ENCODE results near the gene TC2N.
"Not testable (repeated sequence)": the region's sequence is repeated elsewhere in the genome, so short reads cannot be mapped to it uniquely, and the experiment has no call there.

The TC2N gene

GRCh38 chr14:91889477-91890211, 22.3 kb upstream of the TC2N start:
- DNase-seq (ENCODE audit: low read depth in 2 of 2), result no peak

DNA sequence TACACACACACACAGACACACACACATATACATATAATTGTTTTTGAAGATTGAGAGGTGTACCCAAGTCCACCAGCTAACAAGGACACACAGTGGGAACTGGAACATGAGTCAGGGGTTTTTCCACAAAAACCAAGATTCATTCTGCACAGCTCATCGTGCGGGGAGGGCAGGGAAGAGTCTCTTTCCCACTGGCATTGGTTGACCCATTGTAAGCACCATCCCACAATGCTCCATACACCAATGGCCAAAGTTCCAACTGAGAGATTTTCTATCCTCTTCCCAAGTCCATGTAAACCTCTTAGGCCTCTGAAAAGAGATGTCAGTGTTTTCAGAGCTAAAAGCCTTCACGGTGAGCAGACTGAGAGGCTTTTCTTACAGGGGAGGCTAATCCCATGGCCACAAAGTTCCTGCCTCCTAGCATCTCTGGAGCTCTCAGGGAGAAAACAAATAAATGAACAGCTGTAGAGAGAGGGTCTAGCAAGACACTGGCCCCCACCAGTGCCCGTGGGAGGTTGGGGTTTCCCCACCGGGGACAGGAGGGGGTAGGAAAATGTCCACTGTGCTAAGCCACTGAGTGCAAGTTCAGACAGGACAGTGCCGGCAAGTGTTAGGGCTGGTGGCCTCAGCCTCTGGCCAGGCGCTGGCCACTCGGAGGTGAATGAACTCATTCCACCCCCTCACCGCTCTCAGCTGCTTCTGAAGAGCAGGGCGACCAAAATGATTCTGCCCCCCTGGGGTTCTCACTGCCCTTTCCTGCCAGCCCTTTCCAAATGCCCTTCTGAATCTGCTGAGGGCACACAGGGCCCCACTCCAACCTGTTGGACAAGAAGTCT, 21.5 kb upstream of the TC2N start:
- no peak for DNase-seq (ENCODE audit: low read depth in 2 of 2)

GRCh38 chr14:91886961-91887360, 19.6 kb upstream of the TC2N start:
- no peak for DNase-seq (ENCODE audit: low read depth in 2 of 2)

- no peak for DNase-seq (ENCODE audit: low read depth in 2 of 2)
Observed at GRCh38 chr14:91885839-91886238, 18.5 kb upstream of the TC2N start.

- no peak for DNase-seq (ENCODE audit: low read depth in 2 of 2)
Observed at GRCh38 chr14:91885113-91885712, 17.9 kb upstream of the TC2N start.

DNA sequence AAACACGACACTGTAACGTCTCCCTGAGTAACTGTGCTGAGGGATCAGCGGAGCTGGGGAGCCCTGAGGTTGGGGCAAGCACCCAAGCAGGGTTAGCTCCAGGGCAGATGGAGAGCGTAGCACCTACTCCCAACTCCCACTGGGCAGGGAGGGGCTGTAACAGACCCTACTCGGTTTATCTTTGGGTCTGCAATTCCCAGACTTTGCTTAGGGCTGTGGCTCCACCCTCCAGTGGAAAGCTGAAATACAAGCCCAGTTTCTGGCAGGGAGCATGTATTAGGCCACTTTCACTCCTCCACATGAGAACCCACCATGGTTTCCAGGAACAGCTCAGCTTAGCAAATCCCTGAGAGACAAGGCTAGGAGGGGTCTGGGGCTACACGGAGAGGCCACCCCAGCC, 17.3 kb upstream of the TC2N start:
- DNase-seq (ENCODE audit: low read depth in 2 of 2), result no peak

GRCh38 chr14:91883753-91884152, 16.4 kb upstream of the TC2N start:
- DNase-seq (ENCODE audit: low read depth in 2 of 2), result no peak

GRCh38 chr14:91882776-91883175, 15.4 kb upstream of the TC2N start:
- DNase-seq (ENCODE audit: low read depth in 2 of 2), result no peak

DNA sequence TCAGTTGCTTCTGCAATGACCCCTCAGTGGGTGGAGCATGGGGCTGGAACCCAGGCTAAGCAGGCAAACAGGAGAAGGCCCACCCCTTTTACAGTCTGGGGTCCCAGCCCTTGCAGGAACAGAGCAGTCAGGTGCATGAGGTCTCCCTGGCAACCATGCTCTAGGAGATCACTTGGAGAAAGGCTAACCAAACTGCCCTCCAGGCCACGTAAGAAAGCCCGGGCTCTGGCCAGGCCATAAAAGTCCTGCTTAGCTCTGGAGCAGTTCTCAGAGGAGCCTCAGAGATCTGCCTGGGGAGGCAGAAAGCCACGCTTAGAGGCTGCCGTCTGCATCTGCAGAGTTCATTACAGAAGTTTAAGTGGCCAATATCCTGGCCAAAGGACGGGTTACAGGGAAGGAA, 15.0 kb upstream of the TC2N start:
- DNase-seq (ENCODE audit: low read depth in 2 of 2), result no peak

GRCh38 chr14:91879196-91879595, 11.9 kb upstream of the TC2N start:
- no peak for DNase-seq (ENCODE audit: low read depth in 2 of 2)

DNA sequence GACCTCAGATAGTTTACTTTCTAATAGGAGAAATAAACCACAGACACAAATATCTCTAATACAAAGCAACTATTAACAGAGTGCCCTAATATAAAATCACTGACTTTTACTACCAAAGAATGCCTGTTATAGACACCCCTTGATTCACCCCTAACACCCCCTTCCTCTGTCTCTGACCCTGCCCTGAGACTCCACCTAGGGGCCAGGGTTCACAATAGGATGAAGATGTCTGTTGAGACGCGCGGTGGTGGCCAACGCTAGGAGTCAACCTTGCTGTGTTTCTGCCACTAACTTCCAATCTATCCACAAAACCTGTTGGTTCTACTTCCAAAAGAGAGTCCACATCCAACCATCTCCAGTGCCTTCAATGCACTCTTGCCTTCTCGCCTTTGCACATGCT, 10.9 kb upstream of the TC2N start:
- DNase-seq (ENCODE audit: low read depth in 2 of 2), result no peak

DNA sequence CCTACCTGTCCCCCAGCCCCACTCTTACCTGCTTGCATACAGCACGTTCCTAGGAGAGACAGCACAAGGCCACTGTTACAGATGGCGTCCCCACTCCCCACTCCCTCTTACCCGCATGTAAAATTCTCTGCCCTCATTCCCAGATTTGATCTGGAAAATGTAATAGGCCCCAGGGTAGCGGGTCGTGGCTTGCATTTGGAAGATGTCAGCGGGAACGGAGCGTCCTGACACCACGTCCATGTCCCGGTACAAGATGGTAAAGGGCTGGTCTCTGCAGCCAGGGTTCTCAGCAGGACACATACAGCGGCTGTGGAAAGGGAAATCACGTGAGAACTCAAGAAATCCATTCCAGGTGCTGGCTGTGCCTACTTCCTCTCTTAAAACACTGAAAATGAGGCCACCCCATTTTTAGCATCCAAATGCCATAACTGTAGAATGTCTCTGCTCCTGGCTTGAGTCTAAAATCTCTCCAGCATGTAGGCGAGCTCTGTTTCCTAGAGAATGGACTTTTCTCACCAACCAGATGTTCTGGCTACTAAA, 10.1 kb upstream of the TC2N start:
- no peak for DNase-seq (ENCODE audit: low read depth in 2 of 2)

DNA sequence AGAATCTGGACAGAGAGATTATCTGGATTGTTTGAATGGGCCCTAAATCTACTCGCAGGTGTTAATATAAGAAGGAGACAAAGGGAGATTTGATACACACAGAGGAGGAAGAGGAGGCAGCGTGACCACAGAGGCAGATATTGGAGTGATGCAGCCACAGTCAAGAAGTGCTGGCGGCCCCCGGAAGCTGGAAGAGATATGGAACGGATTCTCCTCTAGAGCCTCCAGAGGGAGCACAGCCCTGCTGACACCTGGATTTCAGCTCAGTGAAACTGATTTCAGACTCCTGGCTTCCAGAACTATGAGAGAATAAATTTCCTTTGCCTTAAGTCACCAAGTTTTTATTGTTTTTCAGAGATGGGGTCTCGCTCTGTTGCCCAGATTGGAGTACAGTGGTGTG, 9.2 kb upstream of the TC2N start:
- no peak for DNase-seq (ENCODE audit: low read depth in 2 of 2)

DNA sequence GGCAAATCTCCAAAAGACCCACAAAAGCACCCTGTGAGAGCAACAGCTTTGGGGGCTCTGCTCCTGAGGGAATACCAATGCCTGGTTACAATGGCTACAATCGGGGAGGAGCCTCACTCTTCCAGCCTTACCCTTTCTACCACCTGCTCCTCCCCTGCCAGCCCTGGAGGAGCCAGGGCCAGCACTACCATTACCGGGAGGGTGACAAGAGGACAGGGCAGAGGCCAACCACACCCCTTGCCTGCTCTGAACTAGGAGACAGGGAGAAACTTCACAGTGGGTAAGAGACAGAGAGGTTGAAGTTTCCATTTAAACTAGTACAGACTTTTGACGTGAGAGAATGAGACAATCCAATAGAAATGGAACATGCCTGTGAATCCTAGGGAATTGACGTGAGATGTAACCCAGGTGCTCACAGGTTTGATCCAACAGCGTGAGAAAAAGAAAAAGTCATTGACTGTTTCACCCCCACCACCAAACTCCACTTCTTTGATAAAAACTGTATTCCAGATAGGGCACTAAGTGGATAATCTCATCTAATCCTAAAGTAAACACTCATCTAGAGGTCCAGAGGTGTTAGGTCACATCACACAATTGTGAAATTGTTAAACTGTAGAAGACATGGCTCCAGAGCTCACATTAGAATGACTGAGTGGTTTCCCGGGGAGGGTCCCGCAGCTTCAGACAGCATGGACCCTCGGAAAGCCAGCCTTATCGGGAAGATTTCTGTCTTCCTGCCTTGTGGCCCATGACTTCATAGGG, 8.4 kb upstream of the TC2N start:
- no peak for DNase-seq (ENCODE audit: low read depth in 2 of 2)

DNA sequence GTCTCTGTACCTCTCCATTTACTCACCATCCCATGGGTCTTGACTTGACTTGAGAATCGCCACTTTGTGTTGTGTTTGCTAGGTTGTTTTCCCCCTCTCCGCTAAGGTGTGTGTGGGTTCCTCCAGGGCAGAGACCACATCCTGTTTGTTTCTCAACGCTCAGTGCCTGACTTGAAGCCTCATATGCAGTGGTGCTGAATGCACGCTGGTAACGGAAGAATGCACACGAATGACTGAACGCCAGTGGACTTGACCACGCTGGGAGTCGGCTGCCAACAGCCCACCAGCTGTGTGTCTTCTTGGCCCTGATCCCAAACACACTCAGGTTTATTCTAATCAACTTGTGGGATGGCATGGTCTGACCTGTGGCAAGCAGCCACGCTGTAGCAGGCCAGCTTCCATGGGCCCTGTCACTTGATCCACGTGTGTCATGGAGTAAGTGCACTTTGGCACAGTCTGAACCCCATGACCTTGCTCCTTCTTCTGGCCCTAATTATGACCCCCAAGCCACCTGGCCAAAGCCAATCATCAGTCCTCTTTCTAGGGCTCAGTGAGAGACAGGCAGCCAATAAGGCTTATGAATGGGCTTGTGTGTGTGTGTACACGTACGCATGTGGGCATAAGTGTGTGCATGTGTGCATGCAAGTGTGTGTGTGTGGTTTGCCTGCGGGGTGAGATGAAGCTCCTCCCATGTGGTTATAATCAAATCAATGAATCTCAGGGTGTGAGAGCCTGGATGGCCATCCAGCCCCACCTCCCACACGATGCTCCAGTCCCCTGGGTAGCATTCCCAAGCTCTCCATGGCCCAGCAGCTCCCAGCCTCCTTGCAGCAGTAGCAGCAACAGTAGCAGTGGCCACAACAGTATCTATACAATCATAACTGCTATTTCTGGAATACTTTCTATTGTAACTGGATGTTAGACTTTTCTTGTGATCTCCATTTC, 6.4 kb upstream of the TC2N start:
- peak in 1 of 2 donors; percentile 43 for DNase-seq (ENCODE audit: low read depth in 2 of 2)

DNA sequence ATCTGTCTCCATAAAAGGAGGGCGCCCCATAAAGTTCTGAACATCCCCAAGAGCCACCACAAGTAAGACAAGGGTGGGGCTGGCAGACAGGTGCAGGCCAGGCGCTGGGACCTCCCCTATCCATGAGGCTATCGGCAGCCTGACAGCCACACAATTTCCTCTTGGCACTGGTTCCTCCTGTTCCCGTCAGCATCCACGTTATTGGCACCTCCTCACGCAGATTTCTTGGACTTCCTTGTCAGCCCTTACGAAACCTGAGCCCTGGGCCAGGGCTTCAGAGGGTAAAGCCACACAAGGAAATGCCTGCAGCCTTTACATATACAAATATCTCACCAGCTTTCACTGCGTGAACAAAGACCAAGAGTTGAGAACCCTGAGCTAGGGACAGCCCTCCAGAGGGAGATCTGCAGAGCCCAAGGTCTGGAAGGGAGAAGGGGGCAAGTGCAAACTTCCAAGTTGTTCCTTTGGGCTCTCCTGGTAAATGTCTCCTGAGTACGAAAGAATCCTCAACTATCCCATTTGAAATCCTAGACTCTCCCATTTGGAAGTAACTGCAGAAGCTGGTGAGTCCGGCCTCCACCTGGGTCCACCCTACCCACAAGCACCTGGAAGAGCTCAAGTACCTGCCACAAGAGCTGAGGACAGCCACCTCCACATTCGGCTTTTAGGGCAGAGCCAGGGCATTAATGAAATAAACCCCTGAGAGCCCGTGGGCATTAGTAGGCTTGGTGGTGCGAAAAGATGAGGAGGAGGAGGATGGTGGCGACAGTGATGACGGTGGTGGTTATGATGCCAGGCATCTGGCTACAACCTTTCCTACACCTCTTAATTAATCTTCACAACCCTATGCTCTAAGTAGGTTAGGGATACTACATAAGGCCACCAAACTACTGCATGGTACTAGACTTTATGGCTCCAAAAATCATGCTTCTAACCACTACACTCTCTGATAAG, 5.5 kb upstream of the TC2N start:
- DNase-seq (ENCODE audit: low read depth in 2 of 2), result no peak

GRCh38 chr14:91872011-91872501, 4.7 kb upstream of the TC2N start:
- DNase-seq (ENCODE audit: low read depth in 2 of 2), result peak; percentile 29 to 30

- DNase-seq (ENCODE audit: low read depth in 2 of 2), result not testable (repeated sequence)
Observed at GRCh38 chr14:91871401-91871800, 4.1 kb upstream of the TC2N start.

DNA sequence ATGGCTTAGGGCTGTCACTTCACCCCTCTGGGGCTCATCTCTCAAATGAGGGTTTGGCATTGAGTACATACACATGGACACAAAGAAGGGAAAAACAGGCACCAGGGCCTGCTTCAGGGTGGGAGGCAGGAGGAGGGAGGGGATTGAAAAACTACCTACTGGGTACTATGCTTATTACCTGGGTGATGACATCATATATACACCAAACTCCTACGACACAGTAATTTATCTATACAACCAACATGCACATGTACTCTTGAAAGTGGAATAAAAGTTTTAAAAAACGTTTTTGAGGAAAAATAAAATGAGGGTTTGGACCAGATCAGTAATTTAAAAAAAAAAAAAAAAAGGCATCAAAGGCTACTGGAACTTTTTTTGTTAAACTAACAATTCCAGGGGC, 3.6 kb upstream of the TC2N start:
- no peak for DNase-seq (ENCODE audit: low read depth in 2 of 2)
